Smooth muscle cell (in vitro differentiated cells): ENCODE data around the gene CHRDL2. TPM values are rescaled to one million over a fixed set of nuclear protein-coding genes. Genes with fewer than 3 reads are reported as not detected.

Experiments
- DNase-seq: peaks from one replicate; lab custom pipeline; 2025; ENCODE audit not compliant: unreplicated experiment; lab: John Stamatoyannopoulos, UW
- H2AFZ ChIP-seq: fragments of 200-600 bp; sonication (generic); 2 replicates; pipeline ENCODE4 v1.6.0; 2016; ENCODE audit warnings: antibody characterized with exemption, low read depth, mild to moderate bottlenecking
- H3F3A ChIP-seq: fragments of 200-600 bp; sonication (generic); 2 replicates; pipeline ENCODE4 v1.6.0; 2017; ENCODE audit warnings: antibody characterized with exemption, low read depth
- H3K27ac ChIP-seq: fragments of 200-600 bp; sonication (generic); 2 replicates; pipeline ENCODE4 v1.5.1; 2016; ENCODE audit warnings: low read depth, mild to moderate bottlenecking
- H3K27me3 ChIP-seq: fragments of 200-600 bp; sonication (generic); 2 replicates; pipeline ENCODE4 v1.6.1; 2016; ENCODE audit warnings: low read depth, mild to moderate bottlenecking
- H3K36me3 ChIP-seq: fragments of 200-600 bp; sonication (generic); 2 replicates; pipeline ENCODE4 v1.5.1; 2016; ENCODE audit warnings: low read depth
- H3K4me1 ChIP-seq: fragments of 200-600 bp; sonication (generic); 2 replicates; pipeline ENCODE4 v1.5.1; 2016; ENCODE audit warnings: low read depth
- H3K4me2 ChIP-seq: fragments of 200-600 bp; sonication (generic); 2 replicates; pipeline ENCODE4 v1.6.0; 2016; ENCODE audit warnings: mild to moderate bottlenecking
- H3K4me3 ChIP-seq: fragments of 200-600 bp; sonication (generic); 2 replicates; pipeline ENCODE4 v1.5.1; 2016; ENCODE audit warnings: mild to moderate bottlenecking
- H3K79me2 ChIP-seq: fragments of 200-600 bp; sonication (generic); 2 replicates; pipeline ENCODE4 v1.6.0; 2016; ENCODE audit warnings: low read depth, mild to moderate bottlenecking
- H3K9ac ChIP-seq: fragments of 200-600 bp; sonication (generic); 2 replicates; pipeline ENCODE4 v1.6.0; 2016; ENCODE audit warnings: low read depth
- H3K9me3 ChIP-seq: fragments of 200-600 bp; sonication (generic); replicated peaks from 2 replicates; pipeline ENCODE4 v1.5.1; 2016; ENCODE audit warnings: low read depth
- H4K20me1 ChIP-seq: fragments of 200-600 bp; sonication (generic); 2 replicates; pipeline ENCODE4 v1.6.0; 2016; ENCODE audit warnings: low read depth
- CTCF ChIP-seq: fragments of 200-600 bp; sonication (generic); IDR thresholded peaks from 2 replicates; pipeline ENCODE4 v1.5.1; 2017; ENCODE audit warnings: borderline replicate concordance, mild to moderate bottlenecking, antibody characterized with exemption; ENCODE audit not compliant: insufficient read depth, poor library complexity, severe bottlenecking
- WGBS: methylation state at CpG from one replicate; pipeline ENCODE4 v1.1.7; 2016; ENCODE audit warnings: low lambda C conversion rate; 5-methylcytosine and 5-hydroxymethylcytosine counted together
- polyA plus RNA-seq: library from polyadenylated mRNA; unstranded; fragments of >200 nt; fragmentation: Nextera tagmentation; extraction: Ambion mirVana; gene quantifications from 2 replicates; pipeline ENCODE4 v1.2.1, GENCODE V29; 2016
- total RNA-seq: library from RNA; depleted of rRNA; stranded (reverse); fragments of >200 nt; gene quantifications from 2 replicates; pipeline ENCODE4 v1.2.3, GENCODE V29; 2014

CHRDL2 gene
- total and polyA plus RNA-seq, 2 experiments from 2014 or later: 13.8 to 71.4 TPM

GRCh38 chr11:74744277-74744676 lies 13.1 kb upstream of the CHRDL2 start:
- H3K4me2 ChIP-seq: no peak overlapping the region

GRCh38 chr11:74743640-74744039 lies 12.4 kb upstream of the CHRDL2 start:
- Histone ChIP-seq H3K27me3 (no peaks in the 10 kb centered on the region), H3F3A (no peaks in the 10 kb centered on the region), H3K4me2 (no peak overlapping the region), H3K27ac (no peak overlapping the region), H3K4me3 (no peak overlapping the region), H3K9ac (no peak overlapping the region), H3K79me2 (no peaks in the 10 kb centered on the region), H3K4me1 (peaks cover 8% of the 10 kb centered on the region), H2AFZ (no peak overlapping the region), H4K20me1 (no peaks in the 10 kb centered on the region), H3K9me3 (no peaks in the 10 kb centered on the region), H3K36me3 (no peaks in the 10 kb centered on the region)
- DNase-seq: no peak
- no peak for TF ChIP-seq CTCF

More at GRCh38 chr11:74744277-74744676, 13.1 kb upstream of the CHRDL2 start:
- 62% methylated on average over 4 of the region's 4 CpGs for WGBS
- H4K20me1 ChIP-seq: no peaks in the 10 kb centered on the region
- no peaks in the 10 kb centered on the region for H3K36me3 ChIP-seq
- DNase-seq: no peak
- H3K4me1 ChIP-seq: peaks cover 8% of the 10 kb centered on the region
- no peak overlapping the region for H2AFZ ChIP-seq
- no peaks in the 10 kb centered on the region for H3K9me3 ChIP-seq
- H3K79me2 ChIP-seq: peaks cover 1% of the 10 kb centered on the region
- no peak for TF ChIP-seq CTCF
- H3K27ac ChIP-seq: no peak overlapping the region
- H3F3A ChIP-seq: no peaks in the 10 kb centered on the region
- no peaks in the 10 kb centered on the region for H3K27me3 ChIP-seq
- no peak overlapping the region for H3K9ac ChIP-seq
- H3K4me3 ChIP-seq: no peak overlapping the region

GRCh38 chr11:74742070-74742469 lies 10.8 kb upstream of the CHRDL2 start:
- no peaks in the 10 kb centered on the region for H3K27me3 ChIP-seq
- no peaks in the 10 kb centered on the region for H3K9me3 ChIP-seq
- H3K4me3 ChIP-seq: no peak overlapping the region
- no peaks in the 10 kb centered on the region for H3F3A ChIP-seq
- 89% methylated on average over 4 of the region's 4 CpGs for WGBS
- no peaks in the 10 kb centered on the region for H4K20me1 ChIP-seq
- H3K79me2 ChIP-seq: no peaks in the 10 kb centered on the region
- H3K9ac ChIP-seq: no peak overlapping the region
- no peaks in the 10 kb centered on the region for H3K4me1 ChIP-seq
- no peaks in the 10 kb centered on the region for H3K36me3 ChIP-seq
- no peak overlapping the region for H2AFZ ChIP-seq
- TF ChIP-seq CTCF: no peak
- H3K4me2 ChIP-seq: no peak overlapping the region
- no peak overlapping the region for H3K27ac ChIP-seq
- no peak for DNase-seq

- no peaks in the 10 kb centered on the region for H3K36me3 ChIP-seq
- no peaks in the 10 kb centered on the region for H3K9me3 ChIP-seq
- no peak overlapping the region for H3K27ac ChIP-seq
- no peaks in the 10 kb centered on the region for H3F3A ChIP-seq
- no peak overlapping the region for H3K9ac ChIP-seq
- no peaks in the 10 kb centered on the region for H3K79me2 ChIP-seq
- no peak for DNase-seq
- WGBS: 34% methylated on average over 8 of the region's 8 CpGs
- H3K4me2 ChIP-seq: no peak overlapping the region
- no peak overlapping the region for H2AFZ ChIP-seq
- H3K4me1 ChIP-seq: no peaks in the 10 kb centered on the region
- peak; percentile 85 for TF ChIP-seq CTCF
- no peak overlapping the region for H3K4me3 ChIP-seq
- peaks cover 5% of the 10 kb centered on the region for H3K27me3 ChIP-seq
- no peaks in the 10 kb centered on the region for H4K20me1 ChIP-seq
Measured at GRCh38 chr11:74739546-74740270, 8.5 kb upstream of the CHRDL2 start.
